GM18519 (cell line): Measurements from ENCODE around the gene GPS1.

Experiments used
- ATAC-seq: cut with Tn5 transposase; IDR thresholded peaks from one replicate; pipeline ENCODE4 v1.9.1; 2021; ENCODE audit warnings: mild to moderate bottlenecking, moderate library complexity; ENCODE audit not compliant: unreplicated experiment, low FRiP score

GPS1 gene

DNA sequence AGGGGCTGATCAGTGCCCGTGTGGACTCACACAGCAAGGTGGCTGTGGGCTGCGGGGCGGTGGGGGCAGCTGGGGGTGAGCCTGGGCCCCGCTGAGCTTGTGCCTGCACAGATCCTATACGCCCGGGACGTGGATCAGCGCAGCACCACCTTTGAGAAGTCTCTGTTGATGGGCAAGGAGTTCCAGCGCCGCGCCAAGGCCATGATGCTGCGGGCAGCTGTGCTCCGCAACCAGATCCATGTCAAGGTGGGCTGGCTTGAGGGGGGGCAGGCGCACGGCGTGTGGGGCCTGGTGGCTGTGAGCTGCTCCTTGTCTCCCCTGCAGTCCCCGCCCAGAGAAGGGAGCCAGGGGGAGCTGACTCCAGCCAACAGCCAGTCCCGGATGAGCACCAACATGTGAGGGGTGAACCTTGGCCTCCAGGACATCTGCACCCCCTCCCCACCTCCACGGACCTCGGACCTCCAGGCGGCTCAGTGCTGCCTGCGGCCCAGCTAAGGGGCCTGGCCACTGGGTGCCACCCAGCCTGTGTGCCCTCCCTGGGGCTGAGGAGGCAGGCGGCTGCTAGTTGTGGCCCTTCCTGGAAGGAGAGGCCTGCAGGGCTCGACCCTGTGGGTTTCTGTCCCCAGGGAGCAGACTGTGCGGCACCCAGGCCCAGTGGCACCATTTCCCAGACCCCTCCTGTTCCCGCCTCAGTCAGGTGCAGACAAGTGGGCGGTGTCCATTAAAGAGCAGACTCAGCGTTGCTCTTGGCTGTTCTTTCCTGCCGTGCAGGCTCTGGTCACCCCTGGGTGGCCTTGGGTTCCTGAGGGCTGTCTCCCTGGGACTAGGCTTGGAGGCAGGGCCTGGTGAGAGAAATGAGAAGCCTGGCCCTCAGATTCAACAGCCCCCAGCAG lies 5.3 kb downstream of the GPS1 start:
- no peak for ATAC-seq

DNA sequence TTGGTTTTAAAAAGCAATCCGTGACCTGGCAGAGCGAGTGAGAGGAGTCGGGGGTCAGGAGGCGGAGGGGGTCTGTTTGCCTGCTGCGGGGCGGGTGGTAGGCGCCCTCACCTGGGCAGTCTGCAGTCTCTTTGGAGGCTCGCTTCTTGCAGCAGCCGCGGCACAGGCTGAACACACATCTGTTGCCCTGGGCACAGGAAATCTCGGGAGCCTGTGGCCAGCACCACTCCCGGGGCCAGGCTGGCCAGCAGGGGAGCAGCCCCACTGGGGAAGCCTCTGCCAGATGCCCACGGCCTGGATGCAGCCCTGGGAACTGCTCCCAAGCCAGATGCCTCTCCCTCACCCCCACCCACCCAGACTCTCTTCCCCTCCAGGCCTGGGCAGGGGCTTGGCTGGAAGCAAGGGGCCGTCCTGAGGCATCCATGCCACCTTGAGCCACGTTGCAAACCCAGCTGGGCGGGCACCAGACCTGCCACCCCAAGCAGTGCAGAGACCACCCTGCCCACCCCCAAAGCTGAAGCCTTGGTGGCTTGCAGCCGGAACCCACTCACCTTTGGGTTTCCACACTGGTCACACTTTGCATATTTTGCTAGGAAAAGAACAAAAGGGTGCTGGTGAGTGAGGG lies 6.6 kb downstream of the GPS1 start:
- ATAC-seq = no peak

DNA sequence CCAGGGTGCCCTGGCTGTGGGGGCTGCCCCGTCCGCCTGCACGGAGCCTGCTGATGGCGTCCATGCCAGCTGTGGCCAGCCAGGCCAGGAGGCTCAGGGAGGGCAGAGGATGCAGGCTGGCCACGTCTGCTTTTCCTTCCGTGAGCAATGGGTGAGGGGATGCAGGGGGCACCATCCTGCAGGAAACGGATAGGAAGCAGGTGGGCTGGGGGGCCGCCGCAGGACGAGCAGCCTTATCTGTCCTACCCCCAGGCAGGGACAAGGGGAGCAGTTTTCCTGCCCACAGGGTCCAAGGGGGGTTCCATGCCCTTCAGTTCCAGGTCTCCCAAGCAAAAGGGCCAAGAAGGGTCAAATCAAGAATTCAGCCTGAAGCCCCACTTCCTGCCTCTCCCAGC lies 7.2 kb downstream of the GPS1 start:
- no peak for ATAC-seq

DNA sequence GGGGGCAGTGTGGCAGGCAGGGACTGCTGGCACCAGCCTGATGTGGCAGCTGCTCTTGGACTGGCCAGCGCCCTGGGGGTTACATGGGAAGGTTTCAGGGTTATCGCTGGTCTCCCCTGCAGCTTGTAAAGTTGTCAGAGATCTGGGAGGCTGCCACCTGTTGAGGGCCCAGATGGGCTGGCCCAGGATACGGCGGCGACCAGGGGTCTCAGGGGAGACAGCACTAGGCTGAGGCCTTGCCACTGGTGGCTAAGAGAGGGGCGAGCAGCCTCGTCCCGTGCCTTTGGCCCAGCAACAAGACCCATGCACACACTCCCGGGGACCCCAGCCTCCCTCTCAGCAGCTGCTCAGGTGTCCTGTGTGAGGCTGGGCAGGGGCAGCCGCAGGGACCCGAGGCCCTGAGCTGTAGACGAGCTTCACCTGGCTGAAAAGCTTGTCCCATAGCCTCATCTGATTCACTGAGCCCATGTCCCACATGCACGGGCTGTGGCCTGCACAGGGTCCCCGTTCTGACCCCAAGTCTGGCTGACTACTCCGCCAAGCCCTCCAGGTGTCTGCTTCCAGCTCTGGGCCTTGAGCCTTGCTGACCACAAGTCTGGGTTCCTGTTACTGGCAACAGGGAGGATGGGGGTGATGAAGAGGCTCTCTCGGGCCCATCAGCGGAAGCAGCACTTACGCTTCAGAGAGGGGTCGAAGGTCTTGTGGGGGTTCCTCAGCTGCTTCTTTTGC lies 7.7 kb downstream of the GPS1 start:
- ATAC-seq = no peak

DNA sequence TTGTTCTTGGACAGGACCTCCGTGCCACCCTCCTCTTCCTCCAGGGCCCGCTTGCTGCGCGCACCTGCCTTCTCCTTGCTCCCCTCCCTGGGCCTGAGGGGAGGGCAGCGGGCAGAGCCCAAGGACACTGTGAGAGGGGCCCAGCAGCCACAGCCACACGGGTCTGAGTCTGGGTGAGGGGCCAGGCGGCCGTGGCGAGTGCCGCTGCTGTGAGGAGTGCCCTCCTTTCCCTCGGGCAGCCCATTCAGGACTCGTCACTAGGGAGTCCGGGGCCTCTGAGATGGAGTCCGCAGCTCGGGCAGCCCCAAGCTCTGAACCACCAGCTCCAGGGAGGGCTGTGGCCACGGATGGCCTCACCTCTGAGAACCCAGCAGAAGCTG lies 8.3 kb downstream of the GPS1 start:
- no peak for ATAC-seq

DNA sequence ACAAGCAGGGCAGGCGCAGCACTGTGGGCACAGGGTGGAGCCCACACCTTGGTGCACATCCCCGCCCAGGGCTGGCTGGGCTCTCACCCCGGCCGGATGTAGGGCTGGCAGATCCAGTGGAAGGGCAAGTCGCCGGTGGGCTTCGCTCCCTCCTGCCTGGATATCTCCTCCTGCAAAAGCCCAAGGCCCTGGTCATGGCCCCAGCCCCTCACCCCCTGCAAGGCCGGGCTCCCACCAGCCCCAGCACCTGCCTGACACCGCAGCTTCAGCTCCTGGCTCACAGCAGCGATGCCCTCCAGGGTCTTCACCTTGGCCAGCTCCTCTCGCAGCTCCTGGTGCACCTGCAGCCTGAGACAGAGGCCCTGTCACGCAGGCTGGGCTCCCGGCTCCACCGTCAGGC lies 8.9 kb downstream of the GPS1 start:
- no peak for ATAC-seq

DNA sequence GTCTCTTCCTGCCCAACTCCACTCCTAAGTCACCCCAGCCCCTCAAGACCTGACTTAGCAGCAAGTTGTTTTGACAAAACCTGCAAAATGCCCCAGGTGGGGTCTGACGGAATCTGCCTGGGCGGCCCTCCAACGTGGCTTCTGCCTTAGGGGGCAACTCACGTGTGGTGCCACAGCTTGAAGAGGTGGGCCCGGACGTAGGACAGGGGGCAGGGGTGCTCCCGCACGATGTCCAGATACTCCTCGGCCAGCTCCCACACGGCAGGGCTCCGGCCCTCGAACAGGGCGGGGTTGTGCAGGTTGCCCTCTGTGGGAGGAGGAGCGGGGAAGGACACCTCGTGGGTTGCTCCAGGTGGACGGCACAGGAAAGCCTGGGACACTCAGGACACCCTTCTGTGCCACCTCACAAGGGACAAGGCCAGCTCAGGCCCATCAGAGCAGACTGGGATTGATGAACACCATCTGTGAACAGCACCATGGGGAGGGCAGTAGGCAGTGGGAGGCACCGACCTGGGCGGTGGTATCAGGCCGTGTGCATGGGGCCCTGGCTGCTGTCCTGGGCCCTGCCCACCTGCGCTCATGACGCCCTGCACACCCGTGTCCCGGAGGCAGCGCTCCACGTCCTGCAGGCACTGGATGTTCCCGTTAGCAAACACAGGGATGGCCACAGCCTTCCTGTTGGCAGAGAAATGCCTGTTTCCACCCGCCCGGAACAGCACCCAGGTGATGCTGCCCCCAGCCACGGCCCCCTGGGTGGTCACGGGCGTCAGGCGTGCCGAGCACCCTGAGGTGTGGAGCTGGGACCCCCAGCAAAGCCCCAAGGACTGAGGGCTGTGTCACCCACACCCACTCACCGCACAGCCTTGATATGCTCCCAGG lies 9.6 kb downstream of the GPS1 start:
- no peak for ATAC-seq

DNA sequence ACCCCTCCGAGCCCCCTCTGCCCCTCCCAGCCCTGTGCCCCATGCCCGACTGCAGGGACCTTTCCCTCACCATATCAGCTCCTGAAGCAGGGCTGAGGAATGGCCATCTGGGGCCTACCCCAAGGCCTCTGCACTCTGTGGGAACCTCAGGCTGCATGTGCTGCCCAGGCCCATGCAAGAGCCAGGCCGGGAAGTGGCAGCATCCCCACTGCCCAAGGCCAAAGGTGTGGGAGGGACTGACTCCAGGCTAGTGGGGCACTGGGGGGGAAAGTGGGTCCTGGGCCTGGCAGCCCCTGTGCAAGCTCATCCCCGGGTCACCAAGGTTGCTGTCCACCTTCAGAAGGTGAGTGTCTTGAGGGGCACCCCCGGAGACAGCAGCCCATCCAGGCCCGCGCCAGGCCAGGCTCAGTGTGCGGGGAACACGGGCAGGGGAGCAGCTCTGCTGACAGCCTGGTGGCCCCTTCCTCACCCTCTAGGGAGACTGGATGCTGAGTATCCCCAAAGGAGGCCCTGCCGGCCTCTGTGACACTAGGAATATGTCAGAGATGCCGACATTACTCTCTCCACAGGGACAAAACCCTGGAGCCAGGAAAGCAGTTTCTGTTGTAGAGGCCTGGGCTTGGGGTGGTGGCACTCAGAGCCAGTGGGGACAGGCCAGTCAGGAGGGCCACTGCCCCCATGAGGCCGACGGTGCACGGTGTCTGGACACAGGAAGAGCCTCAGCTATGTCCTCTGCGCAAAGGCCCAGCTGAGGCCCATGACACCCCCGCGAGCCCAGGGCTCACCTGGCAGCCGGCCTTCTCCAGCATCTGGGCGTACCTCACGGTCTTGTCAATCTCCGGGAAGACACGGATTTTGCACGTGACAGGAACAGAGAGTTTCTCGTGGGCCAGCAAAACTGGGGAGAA lies 10.6 kb downstream of the GPS1 start:
- no peak for ATAC-seq

DNA sequence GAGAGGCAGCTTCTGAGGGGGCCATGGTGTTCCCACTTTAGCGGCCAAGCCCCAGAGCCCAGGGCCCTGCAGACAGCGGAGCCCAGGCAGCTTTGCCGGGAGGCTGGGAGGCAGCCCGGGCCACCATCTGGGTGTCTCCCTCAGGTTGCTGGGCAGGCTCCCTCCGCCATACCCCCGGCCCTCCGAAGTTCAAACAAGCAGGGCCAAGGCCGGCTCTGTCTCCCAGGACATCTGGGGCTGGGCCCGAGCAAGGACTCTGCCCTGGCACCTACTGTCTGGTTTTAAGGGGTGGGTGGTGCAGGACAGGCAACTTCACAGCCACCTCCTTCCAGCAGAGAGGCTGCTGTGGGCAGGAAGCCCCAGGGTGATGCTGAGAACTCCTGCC lies 11.3 kb downstream of the GPS1 start:
- ATAC-seq = no peak

DNA sequence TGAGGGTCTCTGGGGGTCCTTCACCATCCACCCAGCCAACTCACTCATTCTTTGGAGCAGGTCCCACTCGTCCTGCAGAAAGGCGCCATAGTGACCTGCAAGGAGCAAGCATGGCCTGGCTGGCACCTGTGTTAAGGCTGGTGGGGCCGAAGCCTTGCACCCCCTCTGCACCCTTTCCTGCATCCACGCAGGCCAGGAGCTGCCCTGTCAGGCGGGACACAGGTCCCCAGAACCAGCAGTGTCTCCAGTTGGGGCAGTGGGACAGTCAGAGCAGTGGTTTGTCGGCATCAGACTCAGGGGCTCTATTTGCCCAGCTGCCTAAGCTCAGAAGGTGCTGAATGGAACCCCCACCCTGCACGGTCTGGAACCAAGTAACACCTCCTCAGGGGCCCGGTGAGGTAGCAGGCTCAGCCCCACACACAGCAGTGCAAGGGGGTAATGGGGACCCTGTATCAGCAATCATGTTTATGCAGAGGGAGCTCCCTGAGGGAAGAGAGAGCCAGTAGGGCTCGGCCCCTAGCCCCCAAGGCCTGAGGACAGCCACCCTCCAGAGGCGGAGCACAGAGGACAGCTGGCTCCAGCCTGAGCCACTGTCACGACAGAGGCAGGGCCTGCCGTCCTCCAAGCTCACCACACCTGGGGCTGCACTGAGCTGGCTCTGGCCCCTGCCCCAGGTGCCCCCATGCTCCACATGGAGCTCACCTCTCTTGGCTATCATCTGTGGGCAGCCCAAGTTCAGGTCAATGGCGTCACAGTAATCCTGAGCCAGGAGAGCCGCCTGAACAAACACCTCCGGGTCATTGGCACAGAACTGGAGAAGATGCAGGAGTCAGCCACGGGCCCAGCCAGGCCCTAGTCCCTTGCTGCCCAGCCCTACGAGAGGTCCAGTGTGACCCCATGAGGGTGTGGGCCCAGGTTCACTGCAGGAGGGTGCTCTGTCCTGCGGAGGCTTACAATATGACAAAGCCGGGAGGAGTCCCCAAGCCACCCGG lies 12.0 kb downstream of the GPS1 start:
- ATAC-seq = no peak

DNA sequence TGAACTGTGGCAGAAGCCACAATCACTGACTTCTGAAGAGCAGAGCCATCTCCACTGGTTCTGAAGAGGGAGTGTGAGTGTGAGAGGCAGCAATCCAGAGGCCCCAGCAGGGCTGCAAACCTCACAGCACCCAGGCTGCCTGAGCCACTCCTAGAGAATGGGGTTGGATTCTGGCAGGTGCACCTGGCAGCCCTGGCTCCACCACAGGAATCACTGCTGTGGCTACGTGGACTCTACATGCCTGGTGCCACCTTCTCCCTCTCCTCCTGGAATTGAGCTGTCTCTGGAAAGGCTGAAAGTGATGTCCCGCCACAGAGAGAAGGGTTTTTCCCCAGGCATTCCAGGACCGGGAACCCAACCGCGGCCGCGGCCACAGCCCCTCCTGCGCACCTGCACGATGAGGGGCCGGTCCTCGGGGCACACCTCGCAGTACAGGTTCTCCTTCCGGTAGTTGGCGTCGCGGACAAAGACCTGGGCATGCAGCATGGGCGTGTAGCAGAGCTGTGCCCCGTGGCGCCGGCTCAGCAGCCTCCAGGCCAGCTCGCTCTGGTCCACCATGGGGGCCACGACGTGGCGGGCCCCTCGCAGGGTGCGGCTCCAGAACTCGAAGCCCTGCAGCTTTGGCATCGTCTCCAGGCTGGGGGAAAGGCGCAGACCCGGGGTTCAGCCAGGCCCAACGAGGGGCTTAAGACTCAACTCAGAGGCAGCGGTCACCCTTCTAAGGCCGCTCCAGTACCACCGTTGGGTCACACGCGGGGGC lies 12.9 kb downstream of the GPS1 start:
- ATAC-seq = no peak

DNA sequence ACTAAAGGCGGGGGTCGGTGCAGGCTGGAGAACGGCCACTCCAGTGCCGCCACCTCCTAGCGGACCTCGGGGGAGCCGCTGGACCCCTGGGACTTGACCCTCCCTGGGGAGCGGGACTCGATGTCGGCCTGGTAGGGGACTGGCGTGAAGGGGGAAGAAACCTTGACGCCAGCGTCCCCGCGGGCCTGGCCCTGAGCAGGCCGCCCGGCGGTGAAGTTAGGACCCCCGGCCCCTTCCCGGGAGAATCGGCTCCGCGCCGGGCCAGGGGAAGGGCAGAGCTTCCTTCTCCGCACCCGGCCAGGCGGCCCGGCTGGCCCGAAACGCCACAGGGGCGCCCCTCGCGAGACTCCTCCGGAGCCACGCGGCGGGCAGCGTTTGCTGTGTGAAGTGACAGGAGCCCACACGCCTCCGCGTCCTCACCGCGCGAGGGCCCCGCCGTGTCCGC lies 13.5 kb downstream of the GPS1 start:
- no peak for ATAC-seq

DNA sequence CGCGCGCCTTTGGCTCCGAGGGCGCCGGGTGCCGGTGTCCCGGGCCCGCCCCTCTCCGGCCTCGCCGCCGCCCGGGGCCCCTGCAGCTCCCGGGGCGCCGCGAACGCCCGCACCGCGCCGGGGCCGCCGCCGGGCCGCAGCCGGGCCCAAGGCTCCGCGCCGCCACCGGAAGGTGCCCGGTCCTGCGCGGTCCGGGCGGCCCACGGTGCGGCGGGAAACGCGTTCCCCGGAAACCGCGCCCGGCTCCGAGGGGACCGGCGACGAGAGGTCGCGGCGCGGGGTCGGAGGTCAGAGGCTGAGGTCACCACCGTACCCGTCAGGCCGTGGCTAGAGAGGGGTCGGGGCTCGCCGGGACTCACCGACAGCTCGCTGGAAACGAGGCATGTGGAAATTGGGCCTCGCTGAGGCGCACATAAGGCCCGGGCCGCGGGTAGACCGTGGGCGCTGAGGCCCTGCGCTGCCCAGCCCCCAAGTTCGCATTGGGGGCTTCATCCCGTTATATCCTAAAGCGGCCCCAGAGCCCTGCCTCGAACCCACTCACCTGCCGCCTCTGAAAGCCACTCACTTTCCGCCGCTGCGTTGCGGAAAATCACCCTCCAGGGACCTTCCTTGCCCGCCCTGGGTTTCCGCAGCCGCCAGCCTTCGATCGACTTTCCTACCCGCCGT lies 14.1 kb downstream of the GPS1 start, which contains the start of gene DUS1L:
Gene DUS1L (minus strand): TSS at position 167 of the 666 bp plus-strand sequence. CDS start 745 bp downstream, outside the sequence.
- no peak for ATAC-seq

DNA sequence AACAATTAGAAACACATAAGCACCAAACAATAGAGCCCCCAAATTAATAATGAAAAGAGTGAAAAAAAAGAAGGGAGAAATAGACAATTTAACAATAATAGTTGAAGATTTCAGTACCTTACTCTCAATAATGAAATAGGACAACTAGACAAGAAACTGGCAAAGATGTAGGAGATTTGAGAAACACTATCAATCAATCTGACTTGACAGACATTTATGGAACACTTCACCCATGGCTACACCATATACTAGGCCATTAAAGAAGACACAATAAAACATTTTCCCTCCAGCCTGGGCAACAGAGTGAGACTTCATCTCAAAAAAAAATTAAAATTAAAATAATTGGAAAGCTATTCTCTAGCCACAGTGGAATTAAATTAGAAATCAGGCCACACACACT lies 18.9 kb downstream of the GPS1 start:
- no peak for ATAC-seq

DNA sequence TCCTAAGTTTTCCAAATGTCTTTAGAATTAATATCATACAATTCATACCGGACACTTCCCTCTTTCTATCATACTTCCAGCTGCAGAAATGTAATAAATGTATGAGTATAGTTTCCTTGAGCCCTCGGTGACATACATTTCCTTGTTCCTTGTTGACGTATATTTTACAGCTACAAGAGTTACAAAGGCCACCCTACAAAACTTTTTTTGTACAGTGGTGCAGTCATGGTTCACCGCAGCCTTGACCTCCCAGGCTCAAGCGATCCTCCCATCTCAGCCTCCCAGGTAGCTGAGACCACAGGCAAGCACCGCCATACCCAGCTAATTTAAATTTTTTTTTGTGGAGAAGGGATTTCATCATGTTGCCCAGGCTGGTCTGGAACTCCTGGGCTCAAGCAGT lies 21.1 kb downstream of the GPS1 start:
- ATAC-seq = no peak

DNA sequence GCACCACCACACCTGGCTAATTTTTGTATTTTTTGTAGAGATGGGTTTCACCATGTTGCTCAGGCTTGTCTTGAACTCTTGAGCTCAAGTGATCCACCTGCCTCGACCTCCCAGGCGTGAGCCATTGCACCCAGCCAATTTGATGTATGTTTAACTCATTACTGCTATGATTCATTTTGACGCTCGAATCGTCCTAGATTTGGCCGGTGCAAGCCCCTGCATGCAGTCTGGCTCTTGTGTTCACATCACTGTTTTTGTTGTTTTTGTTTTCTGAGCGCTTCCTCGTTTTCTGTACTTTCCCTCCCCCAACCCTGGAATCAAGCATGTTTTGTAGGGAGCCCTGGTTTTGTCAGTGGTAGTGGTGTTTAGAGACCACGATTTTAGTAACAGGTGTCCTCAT lies 21.7 kb downstream of the GPS1 start:
- ATAC-seq = no peak
